Neural progenitor cell (in vitro differentiated cells): ENCODE data around the gene SH3BP5L.

ENCODE experiments used
- CTCF ChIP-seq: fragments of 200-600 bp; sonication (generic); IDR thresholded peaks from 2 replicates; pipeline ENCODE4 v1.5.1; 2017; ENCODE audit warnings: antibody characterized with exemption, mild to moderate bottlenecking
- EZH2 ChIP-seq: fragments of 200-600 bp; sonication (generic); IDR thresholded peaks from 2 replicates; pipeline ENCODE4 v1.6.1; 2017; ENCODE audit warnings: antibody characterized with exemption, mild to moderate bottlenecking, moderate library complexity
- EZH2phosphoT487 ChIP-seq: fragments of 200-600 bp; sonication (generic); IDR thresholded peaks from 2 replicates; pipeline ENCODE4 v1.6.1; 2017; ENCODE audit warnings: antibody characterized with exemption

GRCh38 chr1:248834343-248834940 lies 8.7 kb upstream of the SH3BP5L start:
- TF ChIP-seq CTCF (no peak), EZH2 (no peak), EZH2phosphoT487 (no peak)
